HG02610 (cell line): ENCODE data around the gene TIMP4.
A peak's percentile ranks its signal among the peaks of the same experiment; 100 is the strongest.

Source experiments
- ATAC-seq: cut with Tn5 transposase; IDR thresholded peaks from one replicate; pipeline ENCODE4 v1.9.1; 2021; ENCODE audit warnings: mild to moderate bottlenecking, moderate library complexity; ENCODE audit not compliant: unreplicated experiment

TIMP4 gene

DNA sequence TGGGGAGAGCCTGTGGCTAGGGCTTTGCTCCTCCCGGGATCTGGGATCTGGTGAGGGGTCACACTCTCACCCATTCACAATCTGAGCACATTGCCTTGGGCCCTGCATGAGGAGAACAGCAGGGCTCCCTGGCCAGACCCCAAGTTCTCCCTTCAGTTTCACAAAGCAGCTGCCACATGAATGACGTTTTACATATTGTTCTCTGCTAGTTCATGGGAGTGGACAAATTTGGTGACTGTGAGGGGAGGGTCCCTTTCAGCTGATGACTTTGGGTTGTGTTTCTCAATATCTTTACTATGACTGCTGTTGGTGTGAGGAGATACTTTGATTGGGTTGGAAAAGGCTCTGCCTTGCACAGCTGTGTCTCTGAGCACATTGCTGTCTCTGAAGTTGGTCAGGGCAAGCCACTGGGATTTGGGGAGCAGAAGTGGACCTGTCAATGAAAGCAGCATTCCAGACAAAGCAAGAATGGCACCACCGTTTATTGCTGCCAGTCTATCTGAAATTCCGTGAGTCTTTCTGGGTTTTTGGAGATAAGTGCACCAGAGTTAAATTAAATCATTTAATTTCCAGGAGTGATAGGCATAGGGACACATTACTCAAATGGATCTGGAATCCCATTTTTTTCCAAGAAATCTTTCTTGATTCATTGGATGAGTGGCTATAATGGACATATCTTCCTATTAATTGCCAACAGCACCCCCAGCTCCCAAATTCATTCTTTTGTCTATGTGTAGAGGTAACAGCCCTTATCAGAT is 10.3 kb downstream of the TIMP4 start:
- ATAC-seq, result no peak

DNA sequence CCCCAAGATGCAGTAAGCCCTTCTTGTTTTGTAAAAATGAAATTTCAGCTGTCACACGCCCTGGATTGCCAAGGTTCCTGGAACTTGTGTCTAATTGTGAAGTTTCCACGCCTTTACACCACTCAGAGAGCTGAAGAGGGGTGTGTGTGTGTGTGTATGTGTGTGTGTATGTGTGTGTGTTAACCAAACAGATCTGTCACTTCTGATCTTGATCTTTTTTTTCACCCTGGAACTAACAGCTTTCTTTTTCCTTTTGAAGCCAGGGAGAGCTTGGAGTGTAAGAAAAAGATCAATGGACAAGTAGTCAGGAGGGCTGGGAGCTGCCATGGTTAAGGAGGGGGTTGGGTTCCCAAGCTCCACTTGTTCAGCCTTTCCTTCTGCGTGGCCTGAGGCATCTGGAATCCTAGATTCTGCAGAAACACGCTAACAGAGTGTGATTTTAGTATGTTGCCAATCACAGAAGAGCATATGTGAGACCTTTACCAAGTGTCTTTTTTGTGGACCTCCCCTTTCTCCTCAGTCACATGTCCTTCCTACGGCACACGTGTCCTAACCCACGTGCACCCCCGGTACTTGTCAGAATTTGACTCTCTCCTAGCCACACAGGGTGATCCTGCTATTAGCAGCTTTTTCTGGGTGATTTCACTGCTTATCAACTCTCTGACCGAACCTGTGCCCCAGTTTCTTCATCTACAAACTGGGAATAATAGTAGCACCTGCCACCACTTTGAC is 11.5 kb downstream of the TIMP4 start:
- no peak for ATAC-seq

DNA sequence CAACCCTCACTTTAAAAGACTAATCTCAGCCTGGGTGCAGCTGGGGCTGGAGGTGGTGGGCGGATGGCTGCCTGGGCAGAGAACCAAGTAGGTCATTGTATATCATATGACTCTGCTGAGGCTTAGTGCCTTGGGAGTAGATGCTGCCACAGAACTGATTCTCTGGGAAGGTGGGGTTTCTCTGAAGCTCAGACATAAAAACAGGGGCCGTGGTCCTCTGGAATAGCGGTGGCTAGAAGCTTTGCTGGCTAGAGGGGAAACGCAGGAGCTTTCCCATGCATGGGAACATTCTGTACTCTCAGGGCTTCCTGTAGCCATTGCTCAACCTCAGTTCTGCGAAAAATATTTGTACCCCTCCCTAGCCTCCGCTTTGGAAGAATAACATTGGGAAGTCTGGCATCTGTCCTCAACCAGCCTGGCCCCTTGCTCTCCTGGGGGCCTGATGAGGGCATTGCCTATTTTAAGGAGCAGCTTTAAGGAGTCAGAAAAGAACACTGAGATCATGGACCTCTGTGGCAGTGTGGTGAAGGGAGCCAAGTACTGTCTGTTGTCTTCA is 14.7 kb downstream of the TIMP4 start:
- no peak for ATAC-seq

DNA sequence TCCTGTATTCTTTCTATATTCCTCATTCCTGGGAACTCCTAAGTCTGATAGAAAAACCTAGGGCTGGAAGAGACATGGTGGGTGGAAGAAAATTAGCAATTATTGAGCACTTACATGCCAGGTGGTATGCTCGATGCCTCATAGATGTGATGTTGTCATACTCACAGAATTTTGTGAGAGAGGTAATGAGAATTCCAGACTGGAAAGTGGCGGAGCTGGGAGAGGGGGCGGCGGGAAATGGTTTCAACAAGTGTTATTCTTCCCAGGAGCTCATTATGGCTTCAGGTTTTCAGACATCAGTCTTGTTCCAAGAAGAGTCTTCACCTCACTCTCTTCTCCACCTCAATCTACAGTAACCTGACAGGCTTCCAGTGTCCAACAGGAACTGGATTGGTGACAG is 16.2 kb downstream of the TIMP4 start:
- no peak for ATAC-seq

DNA sequence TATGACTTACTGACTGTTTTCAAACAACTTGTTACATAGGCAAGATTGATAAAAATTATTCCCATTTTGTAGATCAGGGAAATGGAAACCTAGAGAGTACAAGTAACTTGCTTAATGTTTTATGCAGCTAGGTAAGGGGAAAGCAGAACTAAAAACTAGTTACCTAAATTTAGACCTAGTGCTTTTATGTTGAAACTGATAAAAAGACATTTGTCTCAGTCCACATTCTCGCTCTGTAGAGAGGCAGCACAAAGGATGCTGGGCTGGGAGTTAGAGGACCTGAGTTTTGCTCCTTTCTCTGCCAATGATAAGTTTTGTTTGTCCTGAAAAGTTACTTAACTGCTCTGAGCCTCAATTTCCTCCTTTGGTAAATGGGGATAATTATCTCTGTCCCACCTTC is 17.4 kb downstream of the TIMP4 start:
- no peak for ATAC-seq

DNA sequence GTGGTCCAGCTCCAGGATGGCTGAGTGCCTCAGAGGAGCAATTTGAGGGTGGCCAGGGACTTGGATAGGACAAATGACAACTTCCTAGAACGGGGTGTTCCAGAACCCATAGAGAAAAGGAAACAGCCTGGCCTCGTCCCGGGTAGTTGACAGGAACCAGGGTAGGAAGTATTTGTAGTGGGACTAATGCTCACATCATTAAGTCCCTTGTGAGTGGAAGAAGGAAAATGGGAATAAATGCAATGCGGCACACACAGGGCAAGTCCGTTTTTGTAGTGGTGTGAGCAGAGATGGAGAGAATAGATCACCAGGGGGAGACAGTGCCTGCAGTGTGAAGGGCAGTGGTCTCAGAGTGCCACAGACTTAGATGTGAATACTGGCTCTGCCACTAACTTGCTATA is 19.6 kb downstream of the TIMP4 start:
- ATAC-seq, result no peak

DNA sequence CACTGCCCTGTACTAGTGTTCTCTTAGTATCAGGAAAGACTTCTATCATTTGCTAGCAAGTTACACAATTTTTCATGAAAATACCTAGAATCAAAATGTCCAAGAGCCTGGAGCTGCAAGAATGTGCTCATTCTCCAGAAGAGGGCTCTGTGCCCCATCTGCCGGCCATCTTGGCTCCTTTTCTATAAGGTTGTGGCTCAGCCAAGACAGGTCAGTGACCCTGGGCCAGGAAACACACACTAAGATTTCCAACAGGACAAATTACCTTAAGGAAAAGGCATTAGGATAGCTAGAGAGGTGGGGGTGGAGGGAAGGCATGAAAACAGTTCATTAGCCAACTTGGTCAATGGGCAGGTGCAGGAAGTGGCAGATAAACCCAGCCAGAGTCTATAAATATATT is 20.7 kb downstream of the TIMP4 start:
- peak; percentile 53 for ATAC-seq

DNA sequence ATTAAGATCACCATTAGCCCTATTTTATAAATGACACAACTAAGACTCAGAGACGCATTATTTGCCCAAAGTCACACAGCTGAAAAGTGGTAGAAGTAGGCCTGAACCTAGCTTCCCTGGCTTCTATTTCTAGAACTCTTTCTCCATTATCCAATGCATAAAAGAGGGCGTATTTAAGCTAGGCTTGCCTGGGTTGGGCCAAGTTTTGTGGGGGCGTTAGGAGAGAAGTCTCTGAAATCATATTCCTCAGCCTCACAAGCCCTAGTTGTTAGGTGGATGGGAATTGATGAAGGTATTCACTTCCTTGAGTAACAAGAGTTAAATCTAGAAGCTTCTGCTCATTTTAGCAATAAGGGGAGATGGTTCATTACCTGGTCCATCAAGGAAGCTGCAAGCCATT is 22.3 kb downstream of the TIMP4 start:
- ATAC-seq, result no peak

DNA sequence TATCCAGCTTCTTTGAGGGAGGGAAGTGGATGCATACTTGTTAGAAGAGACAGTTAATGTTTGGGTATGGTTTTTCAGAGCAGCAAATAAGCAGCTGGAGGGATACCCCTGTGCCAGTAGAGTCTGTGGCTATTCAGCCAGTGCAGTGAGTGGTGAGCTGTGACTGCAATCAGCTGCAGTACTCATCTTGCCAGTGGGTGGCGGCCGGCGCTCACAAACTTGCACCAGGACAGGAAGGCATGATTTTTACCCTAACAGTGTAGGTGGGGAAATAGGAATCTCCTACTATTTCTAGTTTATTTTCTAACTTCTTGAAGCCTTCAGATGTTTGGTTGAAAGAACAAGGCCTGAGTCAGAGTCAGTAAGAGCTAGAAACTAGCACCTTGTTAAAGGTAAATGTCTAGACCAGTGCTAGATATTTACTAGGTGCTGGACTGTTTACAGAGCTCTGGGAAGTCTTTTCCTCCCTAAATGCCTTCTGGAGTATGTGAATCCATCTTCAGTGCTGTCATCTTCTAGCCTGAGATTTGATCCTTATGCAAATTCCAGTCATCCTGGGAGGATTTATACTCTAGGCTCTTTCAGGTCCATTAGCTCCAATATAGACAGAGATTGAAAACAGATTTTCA is 23.6 kb downstream of the TIMP4 start:
- ATAC-seq, result peak; percentile 86

DNA sequence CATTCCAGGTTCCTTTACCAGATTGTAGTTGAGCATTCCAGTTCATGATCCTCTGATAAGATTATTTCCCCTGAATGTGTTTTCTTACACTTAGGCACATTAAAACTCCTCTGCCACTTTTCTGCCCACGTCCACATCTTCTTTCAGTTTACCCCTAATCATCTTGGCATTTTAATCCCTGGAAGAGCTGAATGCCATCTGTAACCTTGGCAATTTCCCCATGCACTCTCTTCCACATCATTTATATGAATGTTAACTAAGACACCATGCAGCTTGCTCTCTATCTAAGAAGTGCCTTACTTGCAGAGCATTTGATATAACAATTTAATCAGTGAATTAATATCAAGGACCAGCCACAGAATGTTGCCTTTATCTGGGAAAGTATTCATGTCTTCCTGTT is 25.8 kb downstream of the TIMP4 start:
- no peak for ATAC-seq

DNA sequence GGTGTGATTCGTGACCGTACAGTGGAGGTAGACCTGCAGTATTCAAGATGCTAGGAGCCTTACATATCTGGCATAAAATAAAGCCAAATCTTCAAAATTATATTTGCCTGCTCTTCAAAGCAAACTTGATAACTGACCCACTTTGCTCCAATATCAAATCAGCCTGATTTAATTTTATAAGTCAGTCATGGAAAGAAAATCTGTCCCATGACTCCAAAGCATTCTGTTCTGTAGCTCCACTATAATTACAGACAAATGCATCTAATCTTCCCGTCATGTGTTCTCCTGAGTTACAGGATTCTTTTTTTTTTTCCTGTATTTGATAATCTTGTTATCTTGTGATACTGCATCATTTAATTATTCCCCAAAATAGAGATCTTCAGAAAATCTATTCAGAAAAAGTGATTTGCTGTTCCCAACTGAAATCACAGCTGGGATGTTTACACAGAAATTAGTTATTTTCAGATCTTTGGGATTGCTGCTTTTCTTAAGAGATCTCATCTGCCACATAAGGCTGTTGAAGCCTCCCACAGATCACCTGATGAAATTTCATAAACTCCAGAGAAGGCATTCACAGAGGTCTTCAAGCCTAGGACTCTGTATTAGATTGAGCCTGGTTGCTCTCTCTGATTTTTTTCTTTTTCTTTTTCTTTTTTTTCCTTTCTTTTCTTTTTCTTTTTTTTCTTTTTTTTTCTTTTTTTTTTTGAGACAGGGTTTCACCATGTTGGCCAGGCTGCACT is 27.2 kb downstream of the TIMP4 start:
- ATAC-seq, result no peak

DNA sequence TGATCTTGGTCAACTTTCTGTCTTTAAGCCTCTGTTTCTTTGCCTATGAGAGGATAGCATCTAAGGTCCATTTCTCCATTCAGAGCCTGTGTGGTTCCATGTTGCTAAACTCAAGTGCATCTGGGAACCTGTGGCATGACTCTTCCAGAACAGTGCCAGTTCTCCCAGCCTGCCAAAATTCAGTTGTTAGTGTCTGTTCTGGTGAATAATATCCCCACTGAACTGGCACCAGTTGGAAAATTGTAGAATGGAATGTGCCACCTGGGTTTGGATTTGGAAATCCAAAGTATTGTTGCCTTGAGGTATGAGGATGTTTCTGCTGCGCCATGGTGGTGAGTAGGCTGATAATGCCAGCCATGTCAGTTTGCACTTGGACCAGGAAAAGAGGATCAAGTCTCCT is 31.3 kb downstream of the TIMP4 start:
- no peak for ATAC-seq

DNA sequence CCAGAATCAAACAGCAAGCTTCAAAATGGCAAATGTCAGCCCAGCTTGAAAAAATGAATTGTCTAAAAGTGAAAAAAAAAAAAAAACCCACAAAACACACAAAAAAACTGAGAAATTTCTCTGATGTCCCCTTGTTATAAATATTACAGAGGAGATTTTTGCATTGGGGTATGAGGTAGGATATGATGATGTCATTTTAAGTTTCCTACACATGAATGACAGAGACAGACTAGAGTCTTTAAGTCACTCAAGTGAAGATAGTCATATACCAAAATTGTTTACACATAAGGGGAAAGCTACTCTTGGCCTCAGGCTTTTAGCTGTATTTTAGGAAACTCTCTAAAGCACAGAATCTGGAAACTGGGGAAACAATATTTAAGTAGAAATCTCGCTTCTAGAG is 32.9 kb downstream of the TIMP4 start:
- no peak for ATAC-seq

DNA sequence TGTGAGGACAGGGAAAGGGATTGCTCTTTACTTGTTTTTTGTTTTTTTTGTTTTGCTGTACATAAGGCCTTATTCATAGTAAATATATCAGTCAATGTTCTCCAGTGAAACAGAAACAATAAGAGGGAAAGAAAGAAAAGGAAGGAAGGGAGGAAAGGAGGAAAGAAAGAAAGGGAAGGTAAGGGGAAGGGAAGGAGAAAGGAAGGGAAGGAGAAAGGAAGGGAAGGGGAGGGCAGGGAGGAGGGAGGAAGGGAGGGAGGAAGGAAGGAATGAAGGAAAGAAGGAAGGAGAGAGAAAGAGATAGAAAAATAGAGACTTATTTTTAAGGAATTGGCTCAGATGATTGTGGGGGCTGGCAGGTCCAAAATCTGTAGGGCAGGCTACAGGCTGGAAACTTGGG is 37.2 kb downstream of the TIMP4 start:
- ATAC-seq, result no peak

DNA sequence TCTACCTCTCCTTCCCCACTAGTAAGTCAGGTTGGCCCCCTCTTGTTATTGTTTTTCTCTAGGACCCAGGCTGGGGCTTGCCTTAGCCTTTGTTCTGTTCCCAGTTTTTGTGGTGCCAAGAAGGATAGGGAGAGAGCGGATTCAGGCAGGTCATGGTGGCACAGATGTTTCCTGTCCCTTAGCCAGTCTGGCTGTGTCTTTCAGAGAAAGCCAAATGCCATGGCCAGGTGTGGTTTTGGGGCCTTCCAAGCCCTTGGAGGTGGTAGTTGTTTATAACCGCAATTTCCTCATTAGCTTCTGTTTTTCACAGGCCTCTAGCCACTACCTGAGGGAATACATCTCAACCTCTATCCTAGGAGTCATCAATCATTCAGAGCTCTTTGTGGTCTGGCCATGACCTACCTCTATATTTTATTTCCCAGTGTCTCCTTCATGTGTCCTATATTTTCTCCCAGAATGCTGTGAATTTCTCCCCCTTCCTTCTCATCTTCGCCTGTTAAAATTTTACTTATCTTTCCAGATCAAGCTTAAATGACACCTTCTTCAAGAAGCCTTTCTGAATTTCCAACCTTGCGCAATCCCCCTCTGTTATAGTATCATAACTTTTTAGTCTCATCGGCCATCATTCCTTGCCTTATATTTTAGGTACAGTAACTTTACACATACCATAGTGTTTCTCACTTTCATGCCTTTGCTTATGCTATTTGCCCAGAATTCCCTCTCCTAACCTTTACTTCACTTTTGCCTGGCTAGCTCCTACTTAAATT is 38.2 kb downstream of the TIMP4 start:
- no peak for ATAC-seq

DNA sequence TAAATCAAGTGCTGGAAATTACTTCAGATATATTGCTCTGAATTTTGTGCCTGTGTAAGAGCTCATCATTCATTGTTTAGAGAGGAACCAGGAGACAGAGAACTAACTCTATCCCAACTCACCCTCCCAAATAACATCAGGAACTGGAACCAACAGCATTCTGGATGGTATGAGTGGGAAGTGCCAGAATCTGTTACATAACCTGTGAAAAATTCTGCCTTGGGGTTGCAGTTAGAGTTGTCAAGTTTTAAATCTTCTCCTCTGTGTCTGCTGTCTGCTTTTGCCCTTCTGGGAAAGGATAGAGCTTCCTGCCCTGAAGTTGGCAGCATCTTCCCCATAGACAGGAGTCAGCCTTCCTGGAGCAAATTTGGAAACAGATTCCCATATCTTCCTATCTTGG is 41.2 kb downstream of the TIMP4 start:
- ATAC-seq, result no peak

DNA sequence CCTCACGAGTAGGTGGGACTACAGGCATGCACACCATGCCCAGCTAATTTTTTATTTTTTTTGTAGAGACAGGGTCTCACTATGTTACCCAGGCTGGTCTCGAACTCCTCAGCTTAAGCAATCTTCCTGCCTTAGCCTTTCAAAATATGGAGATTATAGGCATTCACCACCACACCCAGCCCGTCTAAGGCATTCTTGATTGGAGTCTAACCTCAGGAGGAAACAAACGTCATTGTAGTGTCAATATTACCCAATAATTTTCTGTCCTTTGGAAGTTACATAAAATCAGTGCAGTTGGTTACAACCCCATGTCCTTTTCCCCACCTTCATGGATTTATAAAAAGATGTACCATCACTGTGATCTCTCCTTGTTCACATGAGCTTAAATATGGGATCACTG is 41.8 kb downstream of the TIMP4 start:
- ATAC-seq, result no peak

DNA sequence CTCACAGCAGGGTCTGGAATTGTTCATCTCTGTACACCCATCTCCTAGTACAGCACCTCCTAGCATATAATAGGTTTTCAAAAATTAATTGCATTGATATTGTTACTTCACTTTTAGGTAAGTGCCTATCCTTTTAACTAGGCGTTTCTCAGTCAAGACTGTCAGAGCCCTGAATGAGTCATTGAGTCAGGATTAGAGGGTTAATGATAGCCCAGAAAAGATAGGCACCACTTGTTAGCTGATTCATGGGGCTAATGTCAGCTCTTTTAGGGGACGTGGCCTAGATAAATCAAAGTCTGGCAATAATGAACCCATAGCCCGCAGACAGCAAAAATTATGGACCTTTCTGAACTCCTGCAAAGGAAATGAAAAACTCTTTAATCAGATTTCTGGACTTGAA is 42.9 kb downstream of the TIMP4 start:
- no peak for ATAC-seq

DNA sequence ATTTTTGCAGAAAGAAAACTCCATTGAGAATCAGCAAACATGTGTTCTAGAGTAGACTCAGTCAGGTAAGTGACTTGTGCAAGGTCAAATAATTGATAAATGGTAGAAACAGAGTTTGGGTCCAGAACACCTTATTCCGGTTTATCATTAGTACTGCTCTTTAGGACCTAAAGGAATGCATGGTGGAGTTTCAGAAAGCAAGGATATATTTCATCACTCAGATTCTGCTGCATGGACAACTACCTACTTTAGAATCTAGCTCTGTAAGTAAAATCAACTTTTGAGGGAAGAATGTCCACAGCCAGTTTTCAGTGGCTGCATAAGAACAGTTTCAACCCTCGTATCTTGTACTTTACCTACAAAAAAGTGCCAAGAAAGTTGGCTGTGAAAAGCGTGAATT is 43.6 kb downstream of the TIMP4 start:
- no peak for ATAC-seq

DNA sequence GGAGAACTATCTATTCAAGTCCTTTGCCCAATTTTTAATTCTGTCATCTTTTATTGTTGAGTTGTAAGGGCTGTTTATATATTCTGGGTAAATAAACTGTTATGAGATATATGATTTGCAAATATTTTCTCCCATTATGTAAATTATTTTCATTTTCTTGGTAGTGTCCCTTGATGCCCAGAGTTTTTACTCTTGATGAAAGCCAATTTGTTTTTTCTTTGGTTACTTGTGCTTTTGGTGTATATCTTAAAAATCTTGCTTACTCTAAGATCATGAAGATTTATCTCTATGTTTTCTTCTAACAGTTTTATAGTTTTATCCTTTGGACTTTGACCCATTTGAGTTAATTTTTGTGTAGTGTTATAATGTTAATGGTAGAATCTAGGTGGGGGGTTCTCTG is 44.5 kb downstream of the TIMP4 start:
- ATAC-seq, result no peak
